ENCODE measurements around the gene SORBS1. TPM values are rescaled to one million over a fixed set of nuclear protein-coding genes. Genes with fewer than 3 reads are reported as not detected.
"Not testable (repeated sequence)": the region's sequence is repeated elsewhere in the genome, so short reads cannot be mapped to it uniquely, and the experiment has no call there.

Gene SORBS1
- total RNA-seq, 1 donor from 2014 or later = 123 TPM

GRCh38 chr10:95384011-95384704 lies 177.0 kb downstream of the SORBS1 start:
- no peak for DNase-seq

- DNase-seq = no peak
Measured at GRCh38 chr10:95382596-95382995, 178.6 kb downstream of the SORBS1 start.

GRCh38 chr10:95382174-95382573 lies 179.0 kb downstream of the SORBS1 start:
- no peak for DNase-seq

- DNase-seq = no peak
Measured at GRCh38 chr10:95377950-95378349, 183.2 kb downstream of the SORBS1 start.

GRCh38 chr10:95375418-95375817 lies 185.8 kb downstream of the SORBS1 start:
- no peak for DNase-seq

GRCh38 chr10:95374597-95375209 lies 186.5 kb downstream of the SORBS1 start:
- peak; percentile 79 for DNase-seq

GRCh38 chr10:95373660-95374059 lies 187.5 kb downstream of the SORBS1 start:
- no peak for DNase-seq

- DNase-seq = no peak
Measured at GRCh38 chr10:95364342-95364741, 196.8 kb downstream of the SORBS1 start.

- no peak for DNase-seq
Measured at GRCh38 chr10:95363303-95363912, 197.8 kb downstream of the SORBS1 start.

- no peak for DNase-seq
Measured at GRCh38 chr10:95360122-95360714, 201.0 kb downstream of the SORBS1 start.

GRCh38 chr10:95359466-95359865 lies 201.7 kb downstream of the SORBS1 start:
- DNase-seq = no peak

GRCh38 chr10:95356190-95356955 lies 204.8 kb downstream of the SORBS1 start:
- DNase-seq = no peak

GRCh38 chr10:95355301-95355700 lies 205.9 kb downstream of the SORBS1 start:
- no peak for DNase-seq

- no peak for DNase-seq
Measured at GRCh38 chr10:95354110-95354509, 207.1 kb downstream of the SORBS1 start.

- no peak for DNase-seq
Measured at GRCh38 chr10:95353123-95353522, 208.0 kb downstream of the SORBS1 start.

GRCh38 chr10:95352684-95353083 lies 208.5 kb downstream of the SORBS1 start:
- no peak for DNase-seq

- no peak for DNase-seq
Measured at GRCh38 chr10:95350830-95351228, 210.3 kb downstream of the SORBS1 start.

- no peak for DNase-seq
Measured at GRCh38 chr10:95350219-95350829, 210.8 kb downstream of the SORBS1 start.

GRCh38 chr10:95347402-95347766 lies 213.8 kb downstream of the SORBS1 start:
- not testable (repeated sequence) for DNase-seq

GRCh38 chr10:95346715-95347401 lies 214.3 kb downstream of the SORBS1 start:
- no peak for DNase-seq

GRCh38 chr10:95343573-95343972 lies 217.6 kb downstream of the SORBS1 start:
- no peak for DNase-seq

GRCh38 chr10:95341716-95342130 lies 219.4 kb downstream of the SORBS1 start:
- no peak for DNase-seq

All from occipital lobe (tissue), 2 donors.